Vagina (tissue), 2 donors: ENCODE measurements around the gene KDM4D. TPM values are rescaled to one million over a fixed set of nuclear protein-coding genes. Genes with fewer than 3 reads are reported as not detected.
"Not testable (repeated sequence)": the region's sequence is repeated elsewhere in the genome, so short reads cannot be mapped to it uniquely, and the experiment has no call there.

ENCODE experiments used
- DNase-seq, 2 donors: peaks; one replicate each; pipeline ENCODE4 v3.0.0-alpha.2; 2017; ENCODE audit errors: extremely low spot score in 2 of 2
- H3K27ac ChIP-seq: fragments of 200-600 bp; sonication (generic); one replicate; pipeline ENCODE4 v1.5.1; 2019
- H3K27me3 ChIP-seq: fragments of 200-600 bp; sonication (generic); one replicate; pipeline ENCODE4 v1.5.1; 2019
- H3K36me3 ChIP-seq, 2 donors: fragments of 200-600 bp; sonication (generic); one replicate each; pipeline ENCODE4 v1.5.1; 2017 to 2019
- H3K4me1 ChIP-seq: fragments of 200-600 bp; sonication (generic); one replicate; pipeline ENCODE4 v1.5.1; 2019
- H3K4me3 ChIP-seq, 2 donors: fragments of 200-600 bp; sonication (generic); 1 replicate in 1 of 2; 2 replicates in 1 of 2; pipeline ENCODE4 v1.5.1; 2016 to 2019
- H3K9me3 ChIP-seq: fragments of 200-600 bp; sonication (generic); one replicate; pipeline ENCODE4 v1.5.1; 2019
- CTCF ChIP-seq, 3 experiments: fragments of 450-650 bp in 2 of 3; fragments of 200-600 bp in 1 of 3; sonication (generic) in 1 of 3; IDR thresholded peaks; one replicate each; pipeline ENCODE4 v1.5.1; 2017 to 2019; ENCODE audit warnings: antibody characterized with exemption in 3 of 3, mild to moderate bottlenecking in 2 of 3, moderate library complexity in 2 of 3
- POLR2A ChIP-seq, 2 donors: fragments of 450-650 bp; IDR thresholded peaks; one replicate each; pipeline ENCODE4 v1.6.1; 2017; ENCODE audit warnings: antibody characterized with exemption in 2 of 2, mild to moderate bottlenecking in 2 of 2, moderate library complexity in 2 of 2
- POLR2AphosphoS5 ChIP-seq, 2 donors: sonication (generic); formaldehyde crosslinking; IDR thresholded peaks; one replicate each; pipeline ENCODE4 v1.9.0; 2017; ENCODE audit warnings: antibody characterized with exemption in 2 of 2, mild to moderate bottlenecking in 2 of 2, low read depth in 1 of 2; ENCODE audit not compliant: insufficient read depth in 1 of 2
- intact Hi-C: fragments of 100-400 bp; cut with DNase I; formaldehyde crosslinking; loops from one replicate; pipeline ENCODE4 v1.15.1; 2023
- total RNA-seq: library from RNA; depleted of rRNA; stranded (reverse); fragments of >200 nt; gene quantifications from one replicate; pipeline ENCODE4 v1.2.3, GENCODE V29; 2016

Gene KDM4D
- total RNA-seq, 1 donor from 2014 or later: 0.25 TPM

GRCh38 chr11:95003716-95004115 is 30.2 kb downstream of the KDM4D start:
- Histone ChIP-seq H3K4me3 (no peak overlapping the region), H3K36me3 (no peaks in the 10 kb centered on the region), H3K27ac (no peak overlapping the region), H3K4me1 (no peaks in the 10 kb centered on the region), H3K27me3 (no peaks in the 10 kb centered on the region), H3K9me3 (no peaks in the 10 kb centered on the region)
- intact Hi-C loops: no loop called here
- DNase-seq: no peak
- TF ChIP-seq POLR2A (IDR thresholded peaks at IDR 0.05) (no peak), CTCF (IDR thresholded peaks at IDR 0.05) (no peak), POLR2AphosphoS5 (IDR thresholded peaks at IDR 0.05; ENCODE audit: insufficient read depth in 1 of 2, low read depth in 1 of 2) (no peak)

- H3K27ac ChIP-seq: no peak overlapping the region
- intact Hi-C loops: no loop called here
Observed at GRCh38 chr11:95005642-95006041, 32.1 kb downstream of the KDM4D start.

GRCh38 chr11:95011376-95011775 is 37.9 kb downstream of the KDM4D start:
- Histone ChIP-seq H3K27me3 (no peaks in the 10 kb centered on the region), H3K4me1 (no peaks in the 10 kb centered on the region), H3K36me3 (no peaks in the 10 kb centered on the region), H3K4me3 (no peak overlapping the region), H3K27ac (no peak overlapping the region), H3K9me3 (no peaks in the 10 kb centered on the region)
- DNase-seq: no peak
- intact Hi-C loops: no loop called here
- no peak for TF ChIP-seq POLR2A (IDR thresholded peaks at IDR 0.05)
- TF ChIP-seq CTCF (IDR thresholded peaks at IDR 0.05): no peak
- no peak for TF ChIP-seq POLR2AphosphoS5 (IDR thresholded peaks at IDR 0.05; ENCODE audit: insufficient read depth in 1 of 2, low read depth in 1 of 2)

More at GRCh38 chr11:95005642-95006041, 32.1 kb downstream of the KDM4D start:
- H3K36me3 ChIP-seq: no peaks in the 10 kb centered on the region
- H3K9me3 ChIP-seq: no peaks in the 10 kb centered on the region
- no peak for DNase-seq
- H3K4me1 ChIP-seq: no peaks in the 10 kb centered on the region
- H3K27me3 ChIP-seq: no peaks in the 10 kb centered on the region
- no peak for TF ChIP-seq CTCF (IDR thresholded peaks at IDR 0.05)
- no peak for TF ChIP-seq POLR2AphosphoS5 (IDR thresholded peaks at IDR 0.05; ENCODE audit: insufficient read depth in 1 of 2, low read depth in 1 of 2)
- no peak overlapping the region for H3K4me3 ChIP-seq

- H3K36me3 ChIP-seq: no peaks in the 10 kb centered on the region
- H3K27me3 ChIP-seq: no peaks in the 10 kb centered on the region
- DNase-seq: no peak
- no peak overlapping the region for H3K27ac ChIP-seq
- H3K4me1 ChIP-seq: no peaks in the 10 kb centered on the region
- intact Hi-C loops: no loop called here
- TF ChIP-seq POLR2A (IDR thresholded peaks at IDR 0.05) (no peak), POLR2AphosphoS5 (IDR thresholded peaks at IDR 0.05; ENCODE audit: insufficient read depth in 1 of 2, low read depth in 1 of 2) (no peak), CTCF (IDR thresholded peaks at IDR 0.05) (no peak)
- no peaks in the 10 kb centered on the region for H3K9me3 ChIP-seq
- no peak overlapping the region for H3K4me3 ChIP-seq
Observed at GRCh38 chr11:95014184-95014821, 40.8 kb downstream of the KDM4D start.

- H3K4me3 ChIP-seq: no peak overlapping the region
- no peaks in the 10 kb centered on the region for H3K9me3 ChIP-seq
- no peaks in the 10 kb centered on the region for H3K36me3 ChIP-seq
- no peaks in the 10 kb centered on the region for H3K4me1 ChIP-seq
- H3K27ac ChIP-seq: no peak overlapping the region
- intact Hi-C loops: no loop called here
- DNase-seq: no peak
- H3K27me3 ChIP-seq: no peaks in the 10 kb centered on the region
- TF ChIP-seq POLR2AphosphoS5 (IDR thresholded peaks at IDR 0.05; ENCODE audit: insufficient read depth in 1 of 2, low read depth in 1 of 2) (no peak), POLR2A (IDR thresholded peaks at IDR 0.05) (no peak), CTCF (IDR thresholded peaks at IDR 0.05) (no peak)
Observed at GRCh38 chr11:95016139-95016538, 42.6 kb downstream of the KDM4D start.

GRCh38 chr11:95021468-95021867 is 48.0 kb downstream of the KDM4D start:
- H3K9me3 ChIP-seq, intact Hi-C loops, H3K4me3 ChIP-seq, H3K36me3 ChIP-seq, H3K27ac ChIP-seq, H3K4me1 ChIP-seq, DNase-seq, H3K27me3 ChIP-seq: not testable (repeated sequence)
